ENCODE results near the gene TMEM72.

DNA sequence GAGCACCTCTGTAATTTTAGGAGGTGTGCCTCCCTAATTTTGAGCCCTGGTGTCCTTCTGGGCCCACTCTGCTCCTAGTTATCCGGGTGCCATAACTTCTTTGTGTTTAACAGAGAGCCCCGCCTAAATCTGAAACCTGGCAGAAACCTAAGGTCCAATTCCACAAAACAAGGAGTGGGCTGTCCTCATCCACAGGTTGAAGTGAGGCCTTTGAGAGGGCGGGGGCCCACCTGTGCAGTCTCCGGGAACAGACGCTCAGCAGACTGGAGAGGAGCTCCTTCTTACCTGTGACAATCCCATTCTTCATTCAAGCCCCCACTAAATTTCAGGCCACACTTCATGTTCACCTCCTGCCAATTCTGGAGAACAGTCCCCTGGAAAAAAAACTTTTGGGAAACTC lies 10.9 kb downstream of the TMEM72 start:
- no peak for TF ChIP-seq POLR2A (IDR thresholded peaks at IDR 0.05)
- TF ChIP-seq, protein P1, sequence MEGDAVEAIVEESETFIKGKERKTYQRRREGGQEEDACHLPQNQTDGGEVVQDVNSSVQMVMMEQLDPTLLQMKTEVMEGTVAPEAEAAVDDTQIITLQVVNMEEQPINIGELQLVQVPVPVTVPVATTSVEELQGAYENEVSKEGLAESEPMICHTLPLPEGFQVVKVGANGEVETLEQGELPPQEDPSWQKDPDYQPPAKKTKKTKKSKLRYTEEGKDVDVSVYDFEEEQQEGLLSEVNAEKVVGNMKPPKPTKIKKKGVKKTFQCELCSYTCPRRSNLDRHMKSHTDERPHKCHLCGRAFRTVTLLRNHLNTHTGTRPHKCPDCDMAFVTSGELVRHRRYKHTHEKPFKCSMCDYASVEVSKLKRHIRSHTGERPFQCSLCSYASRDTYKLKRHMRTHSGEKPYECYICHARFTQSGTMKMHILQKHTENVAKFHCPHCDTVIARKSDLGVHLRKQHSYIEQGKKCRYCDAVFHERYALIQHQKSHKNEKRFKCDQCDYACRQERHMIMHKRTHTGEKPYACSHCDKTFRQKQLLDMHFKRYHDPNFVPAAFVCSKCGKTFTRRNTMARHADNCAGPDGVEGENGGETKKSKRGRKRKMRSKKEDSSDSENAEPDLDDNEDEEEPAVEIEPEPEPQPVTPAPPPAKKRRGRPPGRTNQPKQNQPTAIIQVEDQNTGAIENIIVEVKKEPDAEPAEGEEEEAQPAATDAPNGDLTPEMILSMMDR (IDR thresholded peaks at IDR 0.05), result no peak

Data from lower leg skin (tissue), 3 donors.